Neural cell (in vitro differentiated cells): ENCODE measurements around the gene SLAMF6.

ENCODE experiments used
- CTCF ChIP-seq: fragments of 450-650 bp; IDR thresholded peaks from 2 replicates; pipeline ENCODE4 v1.5.1; 2014; ENCODE audit warnings: antibody characterized with exemption, mild to moderate bottlenecking, moderate library complexity; ENCODE audit not compliant: poor library complexity, severe bottlenecking
- EP300 ChIP-seq: fragments of 450-650 bp; conservative IDR thresholded peaks from 2 replicates; pipeline ENCODE4 v1.6.1; 2014; ENCODE audit warnings: antibody characterized with exemption, mild to moderate bottlenecking, moderate library complexity; ENCODE audit not compliant: poor library complexity, severe bottlenecking
- EZH2 ChIP-seq: fragments of 200-600, 300-800 bp; shearing (Covaris generic), sonication (generic); IDR thresholded peaks from 2 replicates; pipeline ENCODE4 v1.6.1; 2014; ENCODE audit warnings: antibody characterized with exemption, low read length, borderline replicate concordance, mild to moderate bottlenecking; ENCODE audit not compliant: insufficient read depth, poor library complexity, severe bottlenecking
- MXI1 ChIP-seq: fragments of 450-650 bp; conservative IDR thresholded peaks from 2 replicates; pipeline ENCODE4 v1.6.1; 2014; ENCODE audit warnings: antibody characterized with exemption, mild to moderate bottlenecking; ENCODE audit not compliant: poor library complexity, severe bottlenecking
- POLR2AphosphoS5 ChIP-seq: IDR thresholded peaks from 2 replicates; pipeline ENCODE4 v1.6.1; 2012
- RAD21 ChIP-seq: fragments of 450-650 bp; conservative IDR thresholded peaks from 2 replicates; pipeline ENCODE4 v1.6.1; 2014; ENCODE audit warnings: antibody characterized with exemption, mild to moderate bottlenecking, moderate library complexity
- REST ChIP-seq: IDR thresholded peaks from 2 replicates; pipeline ENCODE4 v1.6.1; 2012; ENCODE audit warnings: borderline replicate concordance
- SMC3 ChIP-seq: fragments of 450-650 bp; conservative IDR thresholded peaks from 2 replicates; pipeline ENCODE4 v1.6.1; 2014; ENCODE audit warnings: antibody characterized with exemption, mild to moderate bottlenecking, moderate library complexity; ENCODE audit not compliant: poor library complexity
- TAF1 ChIP-seq: IDR thresholded peaks from 2 replicates; pipeline ENCODE4 v1.6.1; 2012; ENCODE audit warnings: low read depth

DNA sequence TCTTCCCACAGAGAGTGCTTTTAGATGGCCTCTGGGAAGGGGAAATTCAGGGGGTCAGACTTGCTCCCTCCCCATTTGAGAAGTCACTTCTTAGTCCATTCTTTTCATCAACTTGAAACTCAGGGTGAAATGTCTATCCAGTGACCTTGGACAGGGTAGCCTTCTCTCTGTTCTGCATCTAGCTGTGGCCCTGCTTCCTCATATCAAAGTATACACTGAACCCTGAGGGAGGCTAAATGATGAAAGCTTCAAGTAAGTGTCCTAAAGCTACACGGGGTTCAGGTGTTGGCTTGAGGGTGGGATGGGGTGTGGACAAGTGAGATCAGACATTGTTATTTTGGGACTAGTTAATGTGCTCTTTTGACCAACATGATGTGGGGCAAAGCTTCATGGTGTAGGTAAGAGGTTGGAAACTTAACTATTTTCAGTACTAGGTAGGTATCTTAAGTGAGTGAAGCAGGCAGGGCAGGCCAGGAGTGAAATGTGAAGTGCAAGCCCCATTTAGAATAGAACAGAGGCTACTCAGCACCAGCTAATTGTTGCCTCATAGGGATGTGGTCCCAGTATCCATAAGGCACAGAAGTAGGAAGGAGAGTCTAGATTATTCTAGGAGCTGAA, 41.0 kb downstream of the SLAMF6 start:
- TF ChIP-seq CTCF (no peak), POLR2AphosphoS5 (no peak), EZH2 (no peak), TAF1 (no peak), RAD21 (no peak), EP300 (no peak), SMC3 (no peak), REST (no peak), MXI1 (no peak)
